Endothelial cell of umbilical vein (primary cell): ENCODE results near the gene STX1A. TPM values are rescaled to one million over a fixed set of nuclear protein-coding genes. Genes with fewer than 3 reads are reported as not detected.

Experiments used
- BruUV-seq: library from RNA; stranded (reverse); fragments of 400-500 nt; replicated peaks from 2 replicates; lab custom pipeline; 2021; lab: Mats Ljungman, UMichigan
- CTCF ChIA-PET: fragments of 300-600, 350-600 bp; sonication (Branson Sonifier 250); formaldehyde crosslinking; loops from one replicate; lab custom pipeline; 2021; ENCODE audit warnings: antibody characterized with exemption, inconsistent platforms; lab: Charles Lee
- POLR2A ChIA-PET: fragments of 300-600, 350-600 bp; sonication (Branson Sonifier 250); formaldehyde crosslinking; loops from one replicate; lab custom pipeline; 2021; ENCODE audit warnings: antibody characterized with exemption, inconsistent platforms; lab: Charles Lee
- DNase-seq: peaks from one replicate; pipeline ENCODE4 v3.0.0-alpha.2; 2011; ENCODE audit warnings: low read depth, low spot score
- FAIRE-seq: peaks from 2 replicates; lab custom pipeline; 2011; peaks lifted over from hg19 to GRCh38; lab: Jason Lieb, UNC
- H2AFZ ChIP-seq: 2 replicates; pipeline ENCODE4 v1.6.0; 2012; ENCODE audit warnings: low read depth, low read length, control low read depth, inconsistent platforms
- H3K27ac ChIP-seq: 2 replicates; pipeline ENCODE4 v1.5.1; 2011; ENCODE audit warnings: low read depth, mild to moderate bottlenecking, control low read depth, low read length, moderate library complexity; ENCODE audit not compliant: insufficient read depth
- H3K27me3 ChIP-seq, 2 experiments: 2 replicates each; pipeline versions ENCODE4 v1.6.0 to v1.6.1; 2011; ENCODE audit warnings: low read length in 2 of 2, mixed read lengths in 1 of 2; ENCODE audit not compliant: control insufficient read depth in 2 of 2, insufficient read depth in 2 of 2
- H3K36me3 ChIP-seq, 2 experiments: 2 replicates in 1 of 2; 3 replicates in 1 of 2; pipeline ENCODE4 v1.5.1; 2011; ENCODE audit warnings: low read length in 2 of 2, mild to moderate bottlenecking in 1 of 2, moderate library complexity in 1 of 2; ENCODE audit not compliant: control insufficient read depth in 2 of 2, insufficient read depth in 2 of 2; ENCODE audit errors: extremely low read depth in 1 of 2
- H3K4me1 ChIP-seq: 3 replicates; pipeline ENCODE4 v1.5.1; 2011; ENCODE audit warnings: mild to moderate bottlenecking, low read length; ENCODE audit not compliant: control insufficient read depth, insufficient read depth; ENCODE audit errors: extremely low read depth
- H3K4me2 ChIP-seq: 2 replicates; pipeline ENCODE4 v1.6.1; 2011; ENCODE audit warnings: low read length, control low read depth, mixed read lengths; ENCODE audit not compliant: insufficient read depth
- H3K4me3 ChIP-seq, 3 experiments: fragments of 200-600 bp in 1 of 3; sonication (generic), shearing (Covaris generic) in 1 of 3; replicated peaks in 1 of 3; 2 replicates each; pipeline ENCODE4 v1.5.1; 2011 to 2016; ENCODE audit warnings: control low read depth in 3 of 3, low read length in 3 of 3, mild to moderate bottlenecking in 2 of 3, inconsistent platforms in 1 of 3, low read depth in 1 of 3, moderate library complexity in 1 of 3; ENCODE audit not compliant: insufficient read depth in 1 of 3
- H3K79me2 ChIP-seq: 2 replicates; pipeline ENCODE4 v1.6.0; 2012; ENCODE audit warnings: low read length, inconsistent platforms; ENCODE audit not compliant: control insufficient read depth, insufficient read depth
- H3K9ac ChIP-seq: replicated peaks from 2 replicates; pipeline ENCODE3; 2011; ENCODE audit warnings: low read length, control low read depth; ENCODE audit not compliant: insufficient read depth; ENCODE audit errors: extremely low read depth
- H3K9me1 ChIP-seq: replicated peaks from 3 replicates; pipeline ENCODE4 v1.6.0; 2011; ENCODE audit warnings: mild to moderate bottlenecking, low read length; ENCODE audit not compliant: control insufficient read depth, insufficient read depth; ENCODE audit errors: extremely low read depth
- H3K9me3 ChIP-seq: replicated peaks from 2 replicates; pipeline ENCODE4 v1.5.1; 2012; ENCODE audit warnings: low read length, inconsistent platforms; ENCODE audit not compliant: control insufficient read depth, insufficient read depth
- H4K20me1 ChIP-seq: replicated peaks from 2 replicates; pipeline ENCODE3; 2011; ENCODE audit warnings: mild to moderate bottlenecking, low read length; ENCODE audit not compliant: control insufficient read depth, insufficient read depth; ENCODE audit errors: extremely low read depth
- CTCF ChIP-seq, 2 donors: IDR thresholded peaks; 1 replicate in 1 of 2; 2 replicates in 1 of 2; pipeline ENCODE4 v1.5.1; 2011; ENCODE audit warnings: low read length in 2 of 2, mild to moderate bottlenecking in 2 of 2, moderate library complexity in 2 of 2, control low read depth in 1 of 2, inconsistent platforms in 1 of 2, low read depth in 1 of 2; ENCODE audit not compliant: insufficient read depth in 1 of 2; ENCODE audit errors: extremely low read depth in 1 of 2
- EZH2 ChIP-seq: IDR thresholded peaks from 2 replicates; pipeline ENCODE4 v1.6.1; 2012; ENCODE audit warnings: borderline replicate concordance, low read depth, mild to moderate bottlenecking, moderate library complexity, low read length, inconsistent platforms; ENCODE audit not compliant: severe bottlenecking
- FOS ChIP-seq: IDR thresholded peaks from 2 replicates; pipeline ENCODE4 v1.6.1; 2011; ENCODE audit warnings: mild to moderate bottlenecking, low read length, moderate library complexity, borderline replicate concordance; ENCODE audit not compliant: insufficient read depth
- GATA2 ChIP-seq: IDR thresholded peaks from 2 replicates; pipeline ENCODE4 v1.7.0; 2011; ENCODE audit warnings: low read depth, mild to moderate bottlenecking, moderate library complexity, mixed read lengths, low read length; ENCODE audit not compliant: insufficient read length, insufficient read depth
- JUN ChIP-seq: IDR thresholded peaks from 2 replicates; pipeline ENCODE4 v1.6.1; 2011; ENCODE audit warnings: borderline replicate concordance, low read depth; ENCODE audit not compliant: insufficient read length, insufficient read depth
- MYC ChIP-seq: IDR thresholded peaks from one replicate; pipeline ENCODE4 v1.6.1; 2011; ENCODE audit warnings: mild to moderate bottlenecking, low read depth, low read length
- POLR2A ChIP-seq: IDR thresholded peaks from 2 replicates; pipeline ENCODE4 v1.6.1; 2012; ENCODE audit warnings: low read depth, mild to moderate bottlenecking, control low read depth, low read length
- POLR2AphosphoS5 ChIP-seq: IDR thresholded peaks from 2 replicates; pipeline ENCODE4 v1.6.1; 2012; ENCODE audit warnings: low read depth, mild to moderate bottlenecking, control low read depth, low read length, moderate library complexity; ENCODE audit not compliant: insufficient read depth
- dilution Hi-C: fragments of 300-500 bp; cut with MboI; formaldehyde crosslinking; loops from one replicate; pipeline ENCODE4 v1.15.0; 2019; ENCODE audit warnings: low sequenced_read_pairs; ENCODE audit not compliant: extremely low pct_ligation_motif_present
- intact Hi-C: fragments of 100-400 bp; cut with micrococcal nuclease; formaldehyde crosslinking; loops from one replicate; pipeline ENCODE4 v1.10.0; 2022
- polyA plus RNA-seq, 4 experiments: library from polyadenylated mRNA; depleted of rRNA in 3 of 4; stranded (reverse) in 3 of 4; unstranded in 1 of 4; fragments of >200 nt; gene quantifications; 2 replicates each; pipeline versions ENCODE4 v1.2.1 to v1.2.3, GENCODE V29; 2011 to 2012; ENCODE audit warnings: missing spikeins in 1 of 4
- total RNA-seq: library from RNA; stranded (reverse); gene quantifications from 2 replicates; pipeline ENCODE4 v1.2.3, GENCODE V29; 2021
- TF ChIP-seq, protein P1 (sequence below): IDR thresholded peaks from 2 replicates; pipeline ENCODE4 v1.6.1; 2011; ENCODE audit not compliant: insufficient read depth, insufficient read length

STX1A gene
- total and polyA plus RNA-seq, 2 donors (not counting 3 experiments of a cell fraction or from before 2014, with no cell fraction given), result 13.1 to 20.8 TPM

DNA sequence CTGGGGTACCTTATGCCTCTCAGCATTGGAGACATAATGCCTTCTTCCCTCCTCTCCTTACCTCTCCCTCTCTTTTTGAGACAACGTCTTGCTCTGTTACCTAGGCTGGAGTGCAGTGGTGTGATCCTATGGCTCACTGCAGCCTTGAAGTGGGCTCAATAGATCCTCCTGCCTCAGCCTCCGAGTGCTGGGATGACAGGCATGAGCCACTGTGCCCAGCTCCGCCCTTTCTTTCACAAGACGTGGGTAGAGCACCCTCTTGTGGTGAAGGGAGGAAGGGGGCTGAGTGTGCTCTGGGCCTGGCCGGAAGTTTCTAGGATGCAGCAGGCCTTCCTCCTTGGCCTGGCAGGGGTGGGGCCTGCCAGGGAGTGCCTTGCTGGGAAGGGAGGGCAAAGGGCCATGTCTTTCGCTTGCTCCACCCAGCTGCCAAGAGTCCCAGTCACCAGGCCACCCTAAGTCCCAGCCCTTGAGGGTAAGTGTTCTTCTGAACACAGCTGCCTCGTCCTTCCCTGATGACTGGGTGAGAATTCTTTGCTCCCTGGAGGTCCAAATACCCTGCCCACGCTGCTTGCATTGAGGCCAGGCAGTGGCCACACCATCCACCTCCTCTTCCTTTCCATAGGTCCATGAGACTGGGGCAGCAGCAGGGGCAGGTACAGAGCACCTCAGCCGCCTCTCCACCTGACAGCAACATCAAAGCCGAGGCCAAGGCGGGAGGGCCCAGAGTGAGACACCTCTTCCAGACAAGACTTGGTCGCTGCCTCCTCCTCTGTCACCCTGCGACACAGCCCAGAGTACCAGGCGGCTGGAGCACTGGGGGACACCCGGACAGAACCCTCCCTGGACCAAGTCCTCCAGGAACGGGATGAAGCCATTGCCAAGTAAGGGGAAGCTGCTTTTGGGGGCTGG lies 15.4 kb upstream of the STX1A start:
- dilution Hi-C loops, result no loop called here
- no peak overlapping the region for H3K27ac ChIP-seq
- DNase-seq (peak; percentile 82), FAIRE-seq (peak; percentile 98)
- H3K9me3 ChIP-seq, result no peaks in the 10 kb centered on the region
- no peaks in the 10 kb centered on the region for H3K36me3 ChIP-seq
- intact Hi-C loops, result loop anchor here (1.0 to 5.0 kb wide), 4 partner anchors 120 to 283 kb away; partner anchors contain the start of gene BAZ1B
- no peak overlapping the region for H2AFZ ChIP-seq
- no peaks in the 10 kb centered on the region for H4K20me1 ChIP-seq
- H3K27me3 ChIP-seq, result no peaks in the 10 kb centered on the region
- no peaks in the 10 kb centered on the region for H3K9me1 ChIP-seq
- no peak overlapping the region for H3K4me2 ChIP-seq
- ChIA-PET POLR2A (interaction anchor here (0.6 kb wide), 1 partner anchor 273 kb away, joined by 3 read pairs; no protein-coding TSS in a partner anchor), CTCF (interaction anchor here (0.5 to 5.3 kb wide), 34 partner anchors 8 to 411 kb away, joined by 3 to 106 read pairs (median 4); partner anchors contain the start of gene METTL27)
- peaks cover 13% of the 10 kb centered on the region for H3K4me1 ChIP-seq
- H3K9ac ChIP-seq, result no peak overlapping the region
- TF ChIP-seq CTCF (IDR thresholded peaks at IDR 0.05; ENCODE audit: extremely low read depth in 1 of 2, insufficient read depth in 1 of 2, low read depth in 1 of 2, low read length in 2 of 2) (peak; percentile 81 to 88), MYC (no peak), EZH2 (no peak), POLR2A (no peak), FOS (no peak), JUN (no peak), GATA2 (no peak), POLR2AphosphoS5 (peak; percentile 55)
- TF ChIP-seq, protein P1, sequence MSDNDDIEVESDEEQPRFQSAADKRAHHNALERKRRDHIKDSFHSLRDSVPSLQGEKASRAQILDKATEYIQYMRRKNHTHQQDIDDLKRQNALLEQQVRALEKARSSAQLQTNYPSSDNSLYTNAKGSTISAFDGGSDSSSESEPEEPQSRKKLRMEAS, result no peak
- BruUV-seq, result no TSS peak
- no peaks in the 10 kb centered on the region for H3K79me2 ChIP-seq
- no peak overlapping the region for H3K4me3 ChIP-seq
